IMR-90 (cell line): ENCODE results near the gene EXPH5.

Source experiments
- BHLHE40 ChIP-seq: fragments of 150-350 bp; IDR thresholded peaks from 2 replicates; pipeline ENCODE4 v1.6.1; 2016; ENCODE audit warnings: mild to moderate bottlenecking, low read depth, low read length
- CEBPB ChIP-seq: IDR thresholded peaks from 2 replicates; pipeline ENCODE4 v1.6.1; 2012; ENCODE audit warnings: low read depth, low read length, improper control_type of control experiment
- CHD1 ChIP-seq: IDR thresholded peaks from 2 replicates; pipeline ENCODE4 v1.6.1; 2012; ENCODE audit warnings: low read depth, low read length, improper control_type of control experiment
- FOS ChIP-seq: fragments of 150-350 bp; IDR thresholded peaks from 2 replicates; pipeline ENCODE4 v1.6.1; 2016; ENCODE audit warnings: low read depth, low read length
- MAFK ChIP-seq: IDR thresholded peaks from 2 replicates; pipeline ENCODE4 v1.6.1; 2012; ENCODE audit warnings: low read depth, low read length, improper control_type of control experiment
- MXI1 ChIP-seq: IDR thresholded peaks from 2 replicates; pipeline ENCODE4 v1.6.1; 2012; ENCODE audit warnings: low read depth, mild to moderate bottlenecking, low read length, moderate library complexity, borderline replicate concordance
- NFE2L2 ChIP-seq: fragments of 150-350 bp; IDR thresholded peaks from 2 replicates; pipeline ENCODE4 v1.6.1; 2016; ENCODE audit warnings: low read depth, mild to moderate bottlenecking, low read length
- POLR2A ChIP-seq: IDR thresholded peaks from 2 replicates; pipeline ENCODE4 v1.6.1; 2012; ENCODE audit warnings: mild to moderate bottlenecking, low read depth, low read length
- RAD21 ChIP-seq: IDR thresholded peaks from 2 replicates; pipeline ENCODE4 v1.6.1; 2012; ENCODE audit warnings: low read length, improper control_type of control experiment
- RFX5 ChIP-seq: IDR thresholded peaks from 2 replicates; pipeline ENCODE4 v1.8.0; 2012; ENCODE audit warnings: low read depth, mild to moderate bottlenecking, low read length, moderate library complexity
- SMC3 ChIP-seq: fragments of 150-350 bp; IDR thresholded peaks from 2 replicates; pipeline ENCODE4 v1.6.1; 2016; ENCODE audit warnings: low read depth, mild to moderate bottlenecking, antibody characterized with exemption, low read length, moderate library complexity
- TF ChIP-seq, protein P1 (sequence below): fragments of 150-350 bp; IDR thresholded peaks from 2 replicates; pipeline ENCODE4 v1.6.1; 2017; ENCODE audit warnings: mild to moderate bottlenecking, antibody characterized with exemption, low read length, low read depth
- TF ChIP-seq, protein P2 (sequence below): conservative IDR thresholded peaks from 2 replicates; pipeline ENCODE4 v1.5.1; 2012; ENCODE audit warnings: mild to moderate bottlenecking, low read depth, low read length, improper control_type of control experiment
- TF ChIP-seq, protein P3 (sequence below): fragments of 150-350 bp; IDR thresholded peaks from 2 replicates; pipeline ENCODE4 v1.6.1; 2016; ENCODE audit warnings: low read depth, mild to moderate bottlenecking, low read length, moderate library complexity, borderline replicate concordance

DNA sequence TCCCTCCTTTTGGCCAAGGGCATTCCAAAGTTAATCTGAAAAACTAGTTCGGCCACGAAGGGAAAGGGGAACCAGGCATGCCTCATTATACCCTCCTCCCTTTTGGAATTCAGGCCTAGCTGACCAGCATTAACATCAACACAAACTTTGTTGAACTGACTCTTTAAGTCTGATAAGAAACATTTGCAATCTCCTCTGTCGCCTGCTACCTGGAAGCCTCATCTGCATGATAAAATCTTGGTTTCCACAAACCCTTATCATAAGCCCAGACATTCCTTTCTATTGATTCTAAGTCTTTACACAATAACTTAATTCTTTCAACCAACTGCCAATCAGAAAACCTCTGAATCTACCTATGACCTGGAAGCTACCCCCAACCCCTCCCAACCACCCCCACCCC is 106.7 kb downstream of the EXPH5 start:
- TF ChIP-seq, protein P1, sequence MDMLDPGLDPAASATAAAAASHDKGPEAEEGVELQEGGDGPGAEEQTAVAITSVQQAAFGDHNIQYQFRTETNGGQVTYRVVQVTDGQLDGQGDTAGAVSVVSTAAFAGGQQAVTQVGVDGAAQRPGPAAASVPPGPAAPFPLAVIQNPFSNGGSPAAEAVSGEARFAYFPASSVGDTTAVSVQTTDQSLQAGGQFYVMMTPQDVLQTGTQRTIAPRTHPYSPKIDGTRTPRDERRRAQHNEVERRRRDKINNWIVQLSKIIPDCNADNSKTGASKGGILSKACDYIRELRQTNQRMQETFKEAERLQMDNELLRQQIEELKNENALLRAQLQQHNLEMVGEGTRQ, result no peak
- TF ChIP-seq, protein P2, sequence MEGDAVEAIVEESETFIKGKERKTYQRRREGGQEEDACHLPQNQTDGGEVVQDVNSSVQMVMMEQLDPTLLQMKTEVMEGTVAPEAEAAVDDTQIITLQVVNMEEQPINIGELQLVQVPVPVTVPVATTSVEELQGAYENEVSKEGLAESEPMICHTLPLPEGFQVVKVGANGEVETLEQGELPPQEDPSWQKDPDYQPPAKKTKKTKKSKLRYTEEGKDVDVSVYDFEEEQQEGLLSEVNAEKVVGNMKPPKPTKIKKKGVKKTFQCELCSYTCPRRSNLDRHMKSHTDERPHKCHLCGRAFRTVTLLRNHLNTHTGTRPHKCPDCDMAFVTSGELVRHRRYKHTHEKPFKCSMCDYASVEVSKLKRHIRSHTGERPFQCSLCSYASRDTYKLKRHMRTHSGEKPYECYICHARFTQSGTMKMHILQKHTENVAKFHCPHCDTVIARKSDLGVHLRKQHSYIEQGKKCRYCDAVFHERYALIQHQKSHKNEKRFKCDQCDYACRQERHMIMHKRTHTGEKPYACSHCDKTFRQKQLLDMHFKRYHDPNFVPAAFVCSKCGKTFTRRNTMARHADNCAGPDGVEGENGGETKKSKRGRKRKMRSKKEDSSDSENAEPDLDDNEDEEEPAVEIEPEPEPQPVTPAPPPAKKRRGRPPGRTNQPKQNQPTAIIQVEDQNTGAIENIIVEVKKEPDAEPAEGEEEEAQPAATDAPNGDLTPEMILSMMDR, result no peak
- TF ChIP-seq NFE2L2, result no peak
- TF ChIP-seq CHD1, result no peak
- no peak for TF ChIP-seq CEBPB
- TF ChIP-seq POLR2A, result no peak
- no peak for TF ChIP-seq RAD21
- no peak for TF ChIP-seq BHLHE40
- TF ChIP-seq, protein P3, sequence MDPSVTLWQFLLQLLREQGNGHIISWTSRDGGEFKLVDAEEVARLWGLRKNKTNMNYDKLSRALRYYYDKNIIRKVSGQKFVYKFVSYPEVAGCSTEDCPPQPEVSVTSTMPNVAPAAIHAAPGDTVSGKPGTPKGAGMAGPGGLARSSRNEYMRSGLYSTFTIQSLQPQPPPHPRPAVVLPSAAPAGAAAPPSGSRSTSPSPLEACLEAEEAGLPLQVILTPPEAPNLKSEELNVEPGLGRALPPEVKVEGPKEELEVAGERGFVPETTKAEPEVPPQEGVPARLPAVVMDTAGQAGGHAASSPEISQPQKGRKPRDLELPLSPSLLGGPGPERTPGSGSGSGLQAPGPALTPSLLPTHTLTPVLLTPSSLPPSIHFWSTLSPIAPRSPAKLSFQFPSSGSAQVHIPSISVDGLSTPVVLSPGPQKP, result no peak
- TF ChIP-seq FOS, result no peak
- TF ChIP-seq RFX5, result no peak
- TF ChIP-seq SMC3, result no peak
- no peak for TF ChIP-seq MXI1
- no peak for TF ChIP-seq MAFK
